A549 treated with CpdA at 1 μM for 4 hours (cell line): ENCODE data around the gene NTRK3. TPM values are rescaled to one million over a fixed set of nuclear protein-coding genes. Genes with fewer than 3 reads are reported as not detected.

Experiments
- total RNA-seq: library from RNA; stranded (reverse); fragments of 200-300 nt; extraction: Qiagen RNA extraction; gene quantifications from 5 replicates; pipeline ENCODE4 v1.2.3, GENCODE V29; 2022; ENCODE audit warnings: low read depth

The NTRK3 gene
- total RNA-seq: 16.1 to 24.1 TPM (median 22.2 TPM) in 5 replicates

GRCh38 chr15:88256279-88257230 lies at the start of gene NTRK3:
NTRK3 (minus strand) TSS chr15:88256739; CDS start chr15:88256153, 586 bp downstream.

Other genes with a start within 250 kb of the NTRK3 start
- gene MRPL46, start 210.6 kb upstream of the NTRK3 start, total RNA-seq: 55.7 to 68.9 TPM (median 62.7 TPM) in 5 replicates
- gene MRPS11, start 211.0 kb upstream of the NTRK3 start, total RNA-seq: 106 to 126 TPM (median 122 TPM) in 5 replicates